Kidney (tissue), 14 donors: Measurements from ENCODE around the gene TERT. TPM values are rescaled to one million over a fixed set of nuclear protein-coding genes. Genes with fewer than 3 reads are reported as not detected.

Experiments used
- DNase-seq, 5 donors: peaks; one replicate each; pipeline ENCODE4 v3.0.0-alpha.2; 2013 to 2020
- FAIRE-seq: peaks from 2 replicates; lab custom pipeline; 2012; peaks lifted over from hg19 to GRCh38; lab: Jason Lieb, UNC
- H3K27ac ChIP-seq, 2 donors: one replicate each; pipeline ENCODE4 v1.7.0; 2013; ENCODE audit warnings: low read depth in 2 of 2, low read length in 2 of 2, inconsistent platforms in 1 of 2
- H3K27me3 ChIP-seq: one replicate; pipeline ENCODE4 v1.7.1; 2013; ENCODE audit warnings: low read length, inconsistent platforms; ENCODE audit not compliant: control insufficient read depth, insufficient read depth
- H3K36me3 ChIP-seq, 3 donors: one replicate each; pipeline versions ENCODE4 v1.7.0 to v1.7.1; 2013; ENCODE audit warnings: low read length in 3 of 3, control low read depth in 1 of 3, inconsistent platforms in 1 of 3; ENCODE audit not compliant: insufficient read depth in 3 of 3, control insufficient read depth in 2 of 3
- H3K4me1 ChIP-seq, 3 donors: one replicate each; pipeline versions ENCODE4 v1.7.0 to v1.7.1; 2013; ENCODE audit warnings: low read length in 3 of 3, inconsistent platforms in 1 of 3, low read depth in 1 of 3; ENCODE audit not compliant: control insufficient read depth in 2 of 3, insufficient read depth in 2 of 3
- H3K4me3 ChIP-seq, 3 donors: one replicate each; pipeline versions ENCODE4 v1.7.0 to v1.8.1; 2013; ENCODE audit warnings: low read length in 3 of 3, control low read depth in 1 of 3, inconsistent platforms in 1 of 3
- H3K9ac ChIP-seq, 3 donors: one replicate each; pipeline versions ENCODE4 v1.7.0 to v1.7.1; 2013; ENCODE audit warnings: low read length in 3 of 3, control low read depth in 1 of 3, inconsistent platforms in 1 of 3
- H3K9me3 ChIP-seq, 3 donors: one replicate each; pipeline versions ENCODE4 v1.7.0 to v1.7.1; 2013; ENCODE audit warnings: low read length in 3 of 3, control low read depth in 1 of 3, inconsistent platforms in 1 of 3; ENCODE audit not compliant: control insufficient read depth in 2 of 3, insufficient read depth in 1 of 3
- intact Hi-C: fragments of 100-400 bp; cut with DNase I; formaldehyde crosslinking; loops from one replicate; pipeline ENCODE4 v1.11.1; 2022
- polyA plus RNA-seq: library from polyadenylated mRNA; stranded (reverse); fragments of 350-450 nt; fragmentation: Illumina TruSeq; extraction: RNeasy Lipid Tissue Mini Kit (QIAGEN cat#74804); gene quantifications from one replicate; pipeline ENCODE4 v1.2.3, GENCODE V29; 2014; ENCODE audit warnings: low read depth, low replicate concordance; ENCODE audit not compliant: insufficient read depth
- total RNA-seq: library from RNA; stranded (reverse); fragmentation: NEBNext Ultra II Directional; extraction: Animal tissue kit (Norgen Biotek cat#: 25700); gene quantifications from one replicate; pipeline ENCODE4 v1.2.1, GENCODE V29; 2021
- TF ChIP-seq, protein P1 (sequence below): IDR thresholded peaks from 3 replicates; pipeline ENCODE4 v1.5.1; 2012; ENCODE audit warnings: mild to moderate bottlenecking, moderate library complexity, borderline replicate concordance; ENCODE audit not compliant: insufficient read depth; ENCODE audit errors: extremely low read depth
- donor health status: control.
- donor health status: control.
- donor health status: control.
- donor health status: control.
- donor health status: control.
- donor health status: DM: yes; HTN: yes; CAD: no.
- donor health status: Normal renal cell carcinoma (clear cell type).

TERT gene
- total and polyA plus RNA-seq, 2 donors from 2014 or later = 0.91 TPM; not detected in 1

GRCh38 chr5:1235379-1235778 is 59.5 kb downstream of the TERT start:
- no peak for DNase-seq
- intact Hi-C loops = no loop called here
- TF ChIP-seq, protein P1, sequence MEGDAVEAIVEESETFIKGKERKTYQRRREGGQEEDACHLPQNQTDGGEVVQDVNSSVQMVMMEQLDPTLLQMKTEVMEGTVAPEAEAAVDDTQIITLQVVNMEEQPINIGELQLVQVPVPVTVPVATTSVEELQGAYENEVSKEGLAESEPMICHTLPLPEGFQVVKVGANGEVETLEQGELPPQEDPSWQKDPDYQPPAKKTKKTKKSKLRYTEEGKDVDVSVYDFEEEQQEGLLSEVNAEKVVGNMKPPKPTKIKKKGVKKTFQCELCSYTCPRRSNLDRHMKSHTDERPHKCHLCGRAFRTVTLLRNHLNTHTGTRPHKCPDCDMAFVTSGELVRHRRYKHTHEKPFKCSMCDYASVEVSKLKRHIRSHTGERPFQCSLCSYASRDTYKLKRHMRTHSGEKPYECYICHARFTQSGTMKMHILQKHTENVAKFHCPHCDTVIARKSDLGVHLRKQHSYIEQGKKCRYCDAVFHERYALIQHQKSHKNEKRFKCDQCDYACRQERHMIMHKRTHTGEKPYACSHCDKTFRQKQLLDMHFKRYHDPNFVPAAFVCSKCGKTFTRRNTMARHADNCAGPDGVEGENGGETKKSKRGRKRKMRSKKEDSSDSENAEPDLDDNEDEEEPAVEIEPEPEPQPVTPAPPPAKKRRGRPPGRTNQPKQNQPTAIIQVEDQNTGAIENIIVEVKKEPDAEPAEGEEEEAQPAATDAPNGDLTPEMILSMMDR = no peak
- H3K9me3 ChIP-seq = peaks cover 0 to 4% (median 0%) of the 10 kb centered on the region in 3 donors
- no peak overlapping the region for H3K4me3 ChIP-seq
- no peaks in the 10 kb centered on the region for H3K4me1 ChIP-seq
- no peaks in the 10 kb centered on the region for H3K27me3 ChIP-seq
- H3K27ac ChIP-seq = no peak overlapping the region
- no peak for FAIRE-seq
- H3K9ac ChIP-seq = no peak overlapping the region
- H3K36me3 ChIP-seq = no peaks in the 10 kb centered on the region

GRCh38 chr5:1232780-1233179 is 62.1 kb downstream of the TERT start:
- H3K27ac ChIP-seq = no peak overlapping the region
- no peak overlapping the region for H3K9ac ChIP-seq
- H3K4me3 ChIP-seq = no peak overlapping the region
- H3K4me1 ChIP-seq = no peaks in the 10 kb centered on the region
- DNase-seq (no peak), FAIRE-seq (no peak)
- intact Hi-C loops = no loop called here
- H3K27me3 ChIP-seq = no peaks in the 10 kb centered on the region
- TF ChIP-seq, protein P1 = no peak
- H3K36me3 ChIP-seq = no peaks in the 10 kb centered on the region
- H3K9me3 ChIP-seq = peaks cover 0 to 4% (median 0%) of the 10 kb centered on the region in 3 donors

GRCh38 chr5:1231354-1231905 is 63.4 kb downstream of the TERT start:
- H3K27me3 ChIP-seq = no peaks in the 10 kb centered on the region
- H3K9ac ChIP-seq = no peak overlapping the region
- no peaks in the 10 kb centered on the region for H3K4me1 ChIP-seq
- TF ChIP-seq, protein P1 = no peak
- no peak for FAIRE-seq
- H3K9me3 ChIP-seq = peaks cover 0 to 4% (median 0%) of the 10 kb centered on the region in 3 donors
- no peak overlapping the region for H3K27ac ChIP-seq
- H3K4me3 ChIP-seq = no peak overlapping the region
- intact Hi-C loops = no loop called here
- no peak for DNase-seq
- H3K36me3 ChIP-seq = no peaks in the 10 kb centered on the region

- FAIRE-seq (no peak), DNase-seq (no peak)
- H3K9me3 ChIP-seq = peaks cover 0 to 4% (median 0%) of the 10 kb centered on the region in 3 donors
- no peak overlapping the region for H3K27ac ChIP-seq
- H3K36me3 ChIP-seq = no peaks in the 10 kb centered on the region
- TF ChIP-seq, protein P1 = no peak
- H3K27me3 ChIP-seq = no peaks in the 10 kb centered on the region
- intact Hi-C loops = no loop called here
- H3K4me3 ChIP-seq = no peak overlapping the region
- no peaks in the 10 kb centered on the region for H3K4me1 ChIP-seq
- H3K9ac ChIP-seq = no peak overlapping the region
Measured at GRCh38 chr5:1230551-1230950, 64.3 kb downstream of the TERT start.
